ENCODE results near the gene TBX6.
A peak's percentile ranks its signal among the peaks of the same experiment; 100 is the strongest.
"Not testable (repeated sequence)": the region's sequence is repeated elsewhere in the genome, so short reads cannot be mapped to it uniquely, and the experiment has no call there.

The TBX6 gene

GRCh38 chr16:30065102-30065942 is 26.4 kb downstream of the TBX6 start, which contains the start of gene ALDOA:
ALDOA (plus strand) TSS chr16:30065760; CDS start chr16:30066898, 1,138 bp downstream.
- peak; percentile 96 for DNase-seq

- DNase-seq: no peak
These were observed 27.0 kb downstream of the TBX6 start for GRCh38 chr16:30064729-30065101.

- DNase-seq: peak; percentile 57
These were observed 27.6 kb downstream of the TBX6 start for GRCh38 chr16:30063893-30064728.

GRCh38 chr16:30063278-30063892 is 28.3 kb downstream of the TBX6 start:
- DNase-seq: no peak

- DNase-seq: no peak
These were observed 30.7 kb downstream of the TBX6 start for GRCh38 chr16:30060836-30061554.

- DNase-seq: no peak
These were observed 31.4 kb downstream of the TBX6 start for GRCh38 chr16:30060346-30060745.

- no peak for DNase-seq
These were observed 36.7 kb downstream of the TBX6 start for GRCh38 chr16:30054959-30055553.

GRCh38 chr16:30054451-30054850 is 37.3 kb downstream of the TBX6 start:
- DNase-seq: no peak

- no peak for DNase-seq
These were observed 38.2 kb downstream of the TBX6 start for GRCh38 chr16:30053376-30054015.

GRCh38 chr16:30052671-30053372 is 38.9 kb downstream of the TBX6 start:
- DNase-seq: peak; percentile 90

- DNase-seq: no peak
These were observed 40.2 kb downstream of the TBX6 start for GRCh38 chr16:30051518-30051917.

- no peak for DNase-seq
These were observed 41.9 kb downstream of the TBX6 start for GRCh38 chr16:30049871-30050270.

- DNase-seq: no peak
These were observed 45.1 kb downstream of the TBX6 start for GRCh38 chr16:30046588-30046987.

- DNase-seq: no peak
These were observed 45.5 kb downstream of the TBX6 start for GRCh38 chr16:30046178-30046577.

- no peak for DNase-seq
These were observed 49.9 kb downstream of the TBX6 start for GRCh38 chr16:30041841-30042240.

- not testable (repeated sequence) for DNase-seq
These were observed 51.0 kb downstream of the TBX6 start for GRCh38 chr16:30040690-30041089.

GRCh38 chr16:30040221-30040620 is 51.5 kb downstream of the TBX6 start:
- DNase-seq: no peak

Measured in NCI-H774 (cell line).